GM23338 (cell line): ENCODE results near the gene FBXW2. TPM values are rescaled to one million over a fixed set of nuclear protein-coding genes. Genes with fewer than 3 reads are reported as not detected.

ENCODE experiments used
- ATAC-seq: fragments of 200-7000 bp; cut with Tn5 transposase; 3 replicates; pipeline ENCODE4 v1.9.1; 2020
- DNase-seq: peaks from one replicate; pipeline ENCODE4 v3.0.0-alpha.2; 2015; ENCODE audit warnings: low spot score
- H2AFZ ChIP-seq: fragments of 200-600 bp; sonication (generic); 2 replicates; pipeline ENCODE4 v1.8.0; 2016; ENCODE audit warnings: antibody characterized with exemption, mild to moderate bottlenecking, moderate library complexity
- H3F3A ChIP-seq: fragments of 200-600 bp; sonication (generic); replicated peaks from 2 replicates; pipeline ENCODE4 v1.8.0; 2017; ENCODE audit warnings: antibody characterized with exemption, mixed run types, low read depth
- H3K27ac ChIP-seq: fragments of 200-600 bp; sonication (generic); 2 replicates; pipeline ENCODE4 v1.6.1; 2016; ENCODE audit warnings: low read depth
- H3K27me3 ChIP-seq: fragments of 200-600 bp; sonication (generic); 2 replicates; pipeline ENCODE4 v1.8.0; 2016; ENCODE audit warnings: mild to moderate bottlenecking, mixed run types, moderate library complexity; ENCODE audit not compliant: insufficient read depth
- H3K36me3 ChIP-seq: fragments of 200-600 bp; sonication (generic); 2 replicates; pipeline ENCODE4 v1.8.0; 2016; ENCODE audit warnings: mild to moderate bottlenecking; ENCODE audit not compliant: insufficient read depth
- H3K4me1 ChIP-seq: fragments of 200-600 bp; sonication (generic); 2 replicates; pipeline ENCODE4 v1.8.0; 2016; ENCODE audit warnings: mild to moderate bottlenecking, moderate library complexity; ENCODE audit not compliant: insufficient read depth
- H3K4me2 ChIP-seq: fragments of 200-600 bp; sonication (generic); 2 replicates; pipeline ENCODE4 v1.7.1; 2017; ENCODE audit warnings: mixed run types
- H3K4me3 ChIP-seq: fragments of 200-600 bp; sonication (generic); 2 replicates; pipeline ENCODE4 v1.6.1; 2016; ENCODE audit warnings: mixed run types
- H3K79me2 ChIP-seq: fragments of 200-600 bp; sonication (generic); replicated peaks from 2 replicates; pipeline ENCODE4 v1.8.0; 2017; ENCODE audit warnings: mild to moderate bottlenecking; ENCODE audit not compliant: insufficient read depth
- H3K9me2 ChIP-seq: fragments of 200-600 bp; sonication (generic); 2 replicates; pipeline ENCODE4 v1.8.0; 2017; ENCODE audit not compliant: insufficient read depth
- H4K20me1 ChIP-seq: fragments of 200-600 bp; sonication (generic); replicated peaks from 2 replicates; pipeline ENCODE4 v1.8.0; 2017; ENCODE audit warnings: mild to moderate bottlenecking; ENCODE audit not compliant: insufficient read depth
- H3K27ac Mint-ChIP-seq: 2 replicates; pipeline ENCODE4 v1.8.0; 2020; ENCODE audit warnings: inconsistent platforms, mild to moderate bottlenecking, moderate library complexity, mixed read lengths
- H3K27me3 Mint-ChIP-seq: 3 replicates; pipeline ENCODE4 v1.8.0; 2022; ENCODE audit warnings: low read depth, mild to moderate bottlenecking, moderate library complexity, mixed read lengths, inconsistent platforms; ENCODE audit not compliant: insufficient read depth, poor library complexity
- H3K36me3 Mint-ChIP-seq: 3 replicates; pipeline ENCODE4 v1.8.0; 2021; ENCODE audit warnings: low read depth, mild to moderate bottlenecking, inconsistent platforms, moderate library complexity, mixed read lengths
- H3K4me1 Mint-ChIP-seq: 3 replicates; pipeline ENCODE4 v1.8.0; 2020; ENCODE audit warnings: mild to moderate bottlenecking, inconsistent platforms, mixed read lengths
- H3K4me3 Mint-ChIP-seq: 3 replicates; pipeline ENCODE4 v1.8.0; 2021; ENCODE audit warnings: moderate library complexity, mild to moderate bottlenecking, inconsistent platforms, mixed read lengths
- H3K9me3 Mint-ChIP-seq: 3 replicates; pipeline ENCODE4 v1.8.0; 2020; ENCODE audit warnings: moderate library complexity, mild to moderate bottlenecking, inconsistent platforms, mixed read lengths
- EZH2 ChIP-seq: fragments of 200-600 bp; sonication (generic); IDR thresholded peaks from one replicate; pipeline ENCODE4 v1.8.0; 2017; ENCODE audit warnings: antibody characterized with exemption, mild to moderate bottlenecking, low read depth; ENCODE audit not compliant: unreplicated experiment
- POLR2AphosphoS5 ChIP-seq: IDR thresholded peaks from 2 replicates; pipeline ENCODE4 v1.6.1; 2016; ENCODE audit warnings: antibody characterized with exemption, low read depth
- REST ChIP-seq: IDR thresholded peaks from one replicate; pipeline ENCODE4 v1.6.1; 2018; ENCODE audit warnings: antibody characterized with exemption; ENCODE audit not compliant: unreplicated experiment
- STAT1 ChIP-seq: IDR thresholded peaks from one replicate; pipeline ENCODE4 v1.6.1; 2016; ENCODE audit warnings: antibody characterized with exemption; ENCODE audit not compliant: unreplicated experiment
- ZNF331 ChIP-seq: fragments of 250-450 bp; sonication (Bioruptor Pico); IDR thresholded peaks from 2 replicates; pipeline ENCODE4 v1.5.0; 2020; ENCODE audit warnings: low read depth, mild to moderate bottlenecking, moderate library complexity
- polyA plus RNA-seq: library from polyadenylated mRNA; unstranded; fragments of >200 nt; fragmentation: Nextera tagmentation; extraction: Ambion mirVana; gene quantifications from 2 replicates; pipeline ENCODE4 v1.2.1, GENCODE V29; 2016
- total RNA-seq: library from RNA; depleted of rRNA; stranded (reverse); fragments of >200 nt; shearing (Covaris generic); gene quantifications from 2 replicates; pipeline ENCODE4 v1.2.3, GENCODE V29; 2014
- TF ChIP-seq, protein P1 (sequence below): IDR thresholded peaks from 2 replicates; pipeline ENCODE4 v1.6.1; 2016; ENCODE audit warnings: antibody characterized with exemption
- TF ChIP-seq, protein P2 (sequence below), 2 experiments: fragments of 200-600 bp in 1 of 2; sonication (generic) in 1 of 2; conservative IDR thresholded peaks; 2 replicates each; pipeline versions ENCODE4 v1.5.1 to v1.6.1; 2016 to 2017; ENCODE audit warnings: antibody characterized with exemption in 2 of 2, low read depth in 2 of 2, mild to moderate bottlenecking in 2 of 2, moderate library complexity in 1 of 2

FBXW2 gene
- total and polyA plus RNA-seq, 2 experiments from 2014 or later = 10.0 to 55.2 TPM

DNA sequence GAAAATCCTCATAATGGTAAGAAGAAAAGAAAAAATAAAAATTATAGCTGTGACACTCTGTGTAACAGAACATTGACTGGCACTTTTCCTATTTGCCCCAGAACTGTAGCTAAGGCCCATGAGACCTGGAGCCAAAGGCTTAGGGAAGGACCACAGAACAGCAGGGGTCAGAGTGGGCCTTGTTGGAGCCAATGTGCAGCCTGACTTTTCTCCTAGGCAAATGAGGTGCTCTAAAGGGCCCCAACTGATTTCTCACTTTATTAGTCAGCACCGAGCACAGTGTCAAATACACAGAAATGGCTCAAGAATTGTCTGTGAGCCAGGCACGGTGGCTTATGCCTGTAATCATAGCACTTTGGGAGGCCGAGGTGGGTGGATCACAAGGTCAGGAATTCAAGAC, 74.9 kb downstream of the FBXW2 start:
- TF ChIP-seq, protein P1, sequence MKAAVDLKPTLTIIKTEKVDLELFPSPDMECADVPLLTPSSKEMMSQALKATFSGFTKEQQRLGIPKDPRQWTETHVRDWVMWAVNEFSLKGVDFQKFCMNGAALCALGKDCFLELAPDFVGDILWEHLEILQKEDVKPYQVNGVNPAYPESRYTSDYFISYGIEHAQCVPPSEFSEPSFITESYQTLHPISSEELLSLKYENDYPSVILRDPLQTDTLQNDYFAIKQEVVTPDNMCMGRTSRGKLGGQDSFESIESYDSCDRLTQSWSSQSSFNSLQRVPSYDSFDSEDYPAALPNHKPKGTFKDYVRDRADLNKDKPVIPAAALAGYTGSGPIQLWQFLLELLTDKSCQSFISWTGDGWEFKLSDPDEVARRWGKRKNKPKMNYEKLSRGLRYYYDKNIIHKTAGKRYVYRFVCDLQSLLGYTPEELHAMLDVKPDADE = no peak
- H3K9me3 Mint-ChIP-seq = no peaks in the 10 kb centered on the region
- H3F3A ChIP-seq = 0 out of 2 replicates have a peak, but pooled peaks cover 4% of the 10 kb centered on the region
- no peak overlapping the region for H3K27ac ChIP-seq
- no peak for ATAC-seq
- H3K4me1 ChIP-seq = peaks cover 10% of the 10 kb centered on the region
- peaks cover 10% of the 10 kb centered on the region for H3K27me3 ChIP-seq
- no peak overlapping the region for H2AFZ ChIP-seq
- no peaks in the 10 kb centered on the region for H3K79me2 ChIP-seq
- H3K4me2 ChIP-seq = no peak overlapping the region
- no peaks in the 10 kb centered on the region for H3K36me3 ChIP-seq
- H4K20me1 ChIP-seq = no peaks in the 10 kb centered on the region
- no peak overlapping the region for H3K4me3 ChIP-seq
- peaks cover 14% of the 10 kb centered on the region for H3K4me1 Mint-ChIP-seq
- H3K9me2 ChIP-seq = no peaks in the 10 kb centered on the region
- no peak overlapping the region for H3K27ac Mint-ChIP-seq
- H3K36me3 Mint-ChIP-seq = no peaks in the 10 kb centered on the region
- no peak for DNase-seq
- peaks cover 13% of the 10 kb centered on the region for H3K27me3 Mint-ChIP-seq
- no peak overlapping the region for H3K4me3 Mint-ChIP-seq

DNA sequence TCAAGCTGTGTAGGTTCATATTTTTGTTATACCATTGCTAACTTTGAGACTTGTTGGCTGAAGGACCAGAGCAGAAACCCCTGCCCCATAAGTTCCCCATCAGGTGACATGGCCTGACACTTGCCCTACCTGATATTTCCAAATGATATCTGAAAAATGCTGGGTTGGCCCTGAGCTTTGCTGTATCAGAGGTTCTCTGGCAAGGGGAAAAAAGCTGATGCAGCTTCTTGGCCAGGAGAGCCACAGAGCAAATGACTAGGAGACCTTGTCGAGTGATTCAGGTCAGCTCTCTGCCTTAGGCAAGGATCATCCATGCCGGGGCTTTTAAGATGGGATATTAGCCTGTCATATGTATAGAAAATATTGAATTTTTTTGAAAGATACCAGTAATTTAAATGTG, 76.0 kb downstream of the FBXW2 start:
- H3K4me1 ChIP-seq = peaks cover 10% of the 10 kb centered on the region
- H3K36me3 ChIP-seq = no peaks in the 10 kb centered on the region
- 0 out of 2 replicates have a peak, but pooled peaks cover 4% of the 10 kb centered on the region for H3F3A ChIP-seq
- H3K4me1 Mint-ChIP-seq = peaks cover 20% of the 10 kb centered on the region
- H3K9me2 ChIP-seq = no peaks in the 10 kb centered on the region
- TF ChIP-seq STAT1 (no peak), POLR2AphosphoS5 (no peak), REST (no peak), EZH2 (no peak)
- no peak overlapping the region for H3K27ac Mint-ChIP-seq
- H3K27me3 ChIP-seq = peaks cover 21% of the 10 kb centered on the region
- peaks cover 9% of the 10 kb centered on the region for H4K20me1 ChIP-seq
- H2AFZ ChIP-seq = no peak overlapping the region
- no peak overlapping the region for H3K4me3 Mint-ChIP-seq
- no peak overlapping the region for H3K27ac ChIP-seq
- peaks cover 22% of the 10 kb centered on the region for H3K27me3 Mint-ChIP-seq
- no peak overlapping the region for H3K4me2 ChIP-seq
- H3K9me3 Mint-ChIP-seq = no peaks in the 10 kb centered on the region
- no peaks in the 10 kb centered on the region for H3K36me3 Mint-ChIP-seq
- H3K4me3 ChIP-seq = no peak overlapping the region
- ATAC-seq (no peak), DNase-seq (no peak)
- no peaks in the 10 kb centered on the region for H3K79me2 ChIP-seq

- Mint-ChIP-seq H3K27me3 (peaks cover 24% of the 10 kb centered on the region), H3K36me3 (no peaks in the 10 kb centered on the region), H3K9me3 (no peaks in the 10 kb centered on the region), H3K4me1 (peaks cover 20% of the 10 kb centered on the region), H3K4me3 (no peak overlapping the region), H3K27ac (no peak overlapping the region)
- Histone ChIP-seq H3K27ac (no peak overlapping the region), H3K9me2 (no peaks in the 10 kb centered on the region), H3K4me1 (peaks cover 10% of the 10 kb centered on the region), H3K4me2 (no peak overlapping the region), H4K20me1 (peaks cover 9% of the 10 kb centered on the region), H3K27me3 (peaks cover 28% of the 10 kb centered on the region), H3K36me3 (no peaks in the 10 kb centered on the region), H3K4me3 (no peak overlapping the region), H2AFZ (no peak overlapping the region), H3K79me2 (no peaks in the 10 kb centered on the region), H3F3A (0 out of 2 replicates have a peak, but pooled peaks cover 4% of the 10 kb centered on the region)
- DNase-seq (no peak), ATAC-seq (no peak)
- TF ChIP-seq EZH2 (no peak), ZNF331 (CRISPR knock-in tag) (no peak), REST (no peak), POLR2AphosphoS5 (no peak)
- TF ChIP-seq, protein P2, sequence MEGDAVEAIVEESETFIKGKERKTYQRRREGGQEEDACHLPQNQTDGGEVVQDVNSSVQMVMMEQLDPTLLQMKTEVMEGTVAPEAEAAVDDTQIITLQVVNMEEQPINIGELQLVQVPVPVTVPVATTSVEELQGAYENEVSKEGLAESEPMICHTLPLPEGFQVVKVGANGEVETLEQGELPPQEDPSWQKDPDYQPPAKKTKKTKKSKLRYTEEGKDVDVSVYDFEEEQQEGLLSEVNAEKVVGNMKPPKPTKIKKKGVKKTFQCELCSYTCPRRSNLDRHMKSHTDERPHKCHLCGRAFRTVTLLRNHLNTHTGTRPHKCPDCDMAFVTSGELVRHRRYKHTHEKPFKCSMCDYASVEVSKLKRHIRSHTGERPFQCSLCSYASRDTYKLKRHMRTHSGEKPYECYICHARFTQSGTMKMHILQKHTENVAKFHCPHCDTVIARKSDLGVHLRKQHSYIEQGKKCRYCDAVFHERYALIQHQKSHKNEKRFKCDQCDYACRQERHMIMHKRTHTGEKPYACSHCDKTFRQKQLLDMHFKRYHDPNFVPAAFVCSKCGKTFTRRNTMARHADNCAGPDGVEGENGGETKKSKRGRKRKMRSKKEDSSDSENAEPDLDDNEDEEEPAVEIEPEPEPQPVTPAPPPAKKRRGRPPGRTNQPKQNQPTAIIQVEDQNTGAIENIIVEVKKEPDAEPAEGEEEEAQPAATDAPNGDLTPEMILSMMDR (conservative IDR thresholded peaks at IDR 0.05; ENCODE audit: low read depth in 2 of 2) = no peak
Observed at GRCh38 chr9:120716483-120716882, 76.7 kb downstream of the FBXW2 start.
